Pulmonary artery endothelial cell (primary cell): Measurements from ENCODE around the gene TGFB1I1. TPM values are rescaled to one million over a fixed set of nuclear protein-coding genes. Genes with fewer than 3 reads are reported as not detected.
A peak's percentile ranks its signal among the peaks of the same experiment; 100 is the strongest.
"Not testable (repeated sequence)": the region's sequence is repeated elsewhere in the genome, so short reads cannot be mapped to it uniquely, and the experiment has no call there.

Experiments used
- DNase-seq: peaks from one replicate; pipeline ENCODE4 v3.0.0-alpha.2; 2011; ENCODE audit warnings: low read depth, low spot score
- total RNA-seq: library from RNA; depleted of rRNA; stranded (reverse); fragments of >200 nt; gene quantifications from 2 replicates; pipeline ENCODE4 v1.2.3, GENCODE V29; 2014

Gene TGFB1I1
- total RNA-seq, 1 donor from 2014 or later = 56.6 TPM

GRCh38 chr16:31487720-31488467 lies 15.9 kb downstream of the TGFB1I1 start:
- DNase-seq = no peak

GRCh38 chr16:31488468-31489297 lies 16.7 kb downstream of the TGFB1I1 start:
- no peak for DNase-seq

GRCh38 chr16:31489298-31489564 lies 17.3 kb downstream of the TGFB1I1 start:
- DNase-seq = no peak

- DNase-seq = no peak
Observed at GRCh38 chr16:31489616-31490584, 17.9 kb downstream of the TGFB1I1 start.

- no peak for DNase-seq
Observed at GRCh38 chr16:31491778-31492418, 19.9 kb downstream of the TGFB1I1 start.

- no peak for DNase-seq
Observed at GRCh38 chr16:31493506-31494125, 21.7 kb downstream of the TGFB1I1 start.

GRCh38 chr16:31496670-31497069 lies 24.7 kb downstream of the TGFB1I1 start:
- DNase-seq = no peak

GRCh38 chr16:31498493-31498892 lies 26.5 kb downstream of the TGFB1I1 start:
- no peak for DNase-seq

GRCh38 chr16:31499928-31500327 lies 28.0 kb downstream of the TGFB1I1 start:
- no peak for DNase-seq

- no peak for DNase-seq
Observed at GRCh38 chr16:31501226-31501965, 29.4 kb downstream of the TGFB1I1 start.

GRCh38 chr16:31501966-31502348 lies 30.0 kb downstream of the TGFB1I1 start:
- no peak for DNase-seq

GRCh38 chr16:31502981-31503380 lies 31.0 kb downstream of the TGFB1I1 start:
- no peak for DNase-seq

GRCh38 chr16:31503555-31503954 lies 31.6 kb downstream of the TGFB1I1 start:
- DNase-seq = not testable (repeated sequence)

- DNase-seq = peak; percentile 30
Observed at GRCh38 chr16:31504159-31504558, 32.2 kb downstream of the TGFB1I1 start.

- no peak for DNase-seq
Observed at GRCh38 chr16:31505483-31505882, 33.5 kb downstream of the TGFB1I1 start.

- DNase-seq = no peak
Observed at GRCh38 chr16:31507617-31507928, 35.6 kb downstream of the TGFB1I1 start.

GRCh38 chr16:31507929-31508705 lies 36.2 kb downstream of the TGFB1I1 start, which contains the start of gene RUSF1:
RUSF1 (minus strand) TSS chr16:31508391; CDS start chr16:31508373, 18 bp downstream.
- DNase-seq = peak; percentile 60

GRCh38 chr16:31508706-31509195 lies 36.8 kb downstream of the TGFB1I1 start:
- no peak for DNase-seq

GRCh38 chr16:31513126-31513525 lies 41.2 kb downstream of the TGFB1I1 start:
- no peak for DNase-seq
